IPS DF 4.7 (cell line): ENCODE measurements around the gene LHX6.

Experiments used
- DNase-seq: peaks from one replicate; pipeline ENCODE4 v3.0.0-alpha.2; 2013; ENCODE audit warnings: low spot score; ENCODE audit errors: extremely low read depth

The LHX6 gene

GRCh38 chr9:122192261-122192875 lies 36.4 kb downstream of the LHX6 start:
- DNase-seq: no peak

GRCh38 chr9:122191584-122191983 lies 37.2 kb downstream of the LHX6 start:
- DNase-seq: no peak

DNA sequence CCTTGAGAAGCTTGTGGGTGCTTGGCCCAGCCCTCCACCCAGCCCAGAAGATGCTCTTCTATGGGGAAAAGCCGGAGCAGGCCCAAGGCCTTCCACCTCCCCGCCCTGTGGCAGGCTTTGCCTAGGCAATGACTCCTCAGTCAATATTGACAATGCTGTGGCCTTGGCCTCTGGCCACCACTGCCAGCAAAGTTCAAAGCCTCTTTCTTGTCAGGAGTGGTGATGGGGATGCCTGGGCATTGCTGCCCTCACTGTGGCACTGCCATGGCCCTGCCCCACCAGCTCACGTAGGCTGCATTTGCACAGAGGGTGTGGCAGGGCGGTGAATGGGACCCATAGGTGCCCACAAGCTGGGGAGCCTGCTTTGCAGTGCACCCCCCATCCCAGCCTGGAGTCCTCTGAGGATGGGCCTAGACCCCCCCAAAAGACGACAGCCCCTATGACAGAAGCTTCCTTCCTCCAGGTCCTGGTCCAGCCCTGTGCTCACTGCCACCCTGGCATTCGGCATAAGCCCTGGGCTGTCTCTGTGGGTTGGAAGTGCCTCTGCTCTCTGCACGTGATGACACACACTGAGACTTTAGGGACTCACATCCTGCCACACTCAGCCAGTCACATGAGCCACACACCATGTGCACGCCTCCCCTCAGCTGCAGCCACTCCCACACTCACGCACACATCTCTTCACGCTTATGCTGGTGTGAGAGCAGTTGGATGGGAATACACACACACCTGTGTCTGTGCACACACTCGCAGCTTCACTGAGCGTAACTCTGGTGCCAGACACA lies 38.0 kb downstream of the LHX6 start:
- no peak for DNase-seq

- DNase-seq: no peak
Measured at GRCh38 chr9:122188369-122188768, 40.4 kb downstream of the LHX6 start.

DNA sequence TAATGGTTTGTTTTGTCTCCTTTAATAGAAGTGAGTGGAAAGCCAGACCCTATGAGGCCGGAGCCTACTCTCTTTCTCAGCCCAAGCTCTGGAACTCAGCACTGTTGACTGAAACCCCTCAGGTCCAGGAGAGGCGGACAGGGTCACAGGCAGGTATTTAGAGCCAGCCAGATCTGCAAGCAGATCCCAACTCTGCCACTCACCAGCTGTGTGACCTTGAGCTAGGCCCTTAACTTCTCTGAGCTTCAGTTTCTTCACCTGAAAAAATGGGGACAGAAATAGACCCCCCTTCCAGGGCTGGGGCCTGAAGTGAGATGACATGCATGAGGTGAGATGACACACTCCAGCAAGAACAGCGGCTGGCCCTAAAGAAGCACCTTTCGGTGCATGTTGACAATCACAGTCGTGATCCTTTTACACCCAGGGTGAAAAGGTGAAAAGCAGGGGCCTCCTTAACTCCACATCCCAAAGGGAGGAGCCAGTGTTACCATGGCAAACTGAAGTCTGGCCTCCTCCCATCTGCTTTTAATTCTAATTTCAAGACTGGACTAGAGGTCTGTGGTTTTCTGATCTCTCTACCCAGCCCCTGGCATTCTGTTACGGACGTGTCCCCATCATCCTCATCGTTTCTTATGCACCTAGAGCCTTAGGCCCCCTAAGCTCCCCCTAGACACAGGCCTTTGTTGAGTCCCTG lies 41.8 kb downstream of the LHX6 start:
- DNase-seq: no peak

DNA sequence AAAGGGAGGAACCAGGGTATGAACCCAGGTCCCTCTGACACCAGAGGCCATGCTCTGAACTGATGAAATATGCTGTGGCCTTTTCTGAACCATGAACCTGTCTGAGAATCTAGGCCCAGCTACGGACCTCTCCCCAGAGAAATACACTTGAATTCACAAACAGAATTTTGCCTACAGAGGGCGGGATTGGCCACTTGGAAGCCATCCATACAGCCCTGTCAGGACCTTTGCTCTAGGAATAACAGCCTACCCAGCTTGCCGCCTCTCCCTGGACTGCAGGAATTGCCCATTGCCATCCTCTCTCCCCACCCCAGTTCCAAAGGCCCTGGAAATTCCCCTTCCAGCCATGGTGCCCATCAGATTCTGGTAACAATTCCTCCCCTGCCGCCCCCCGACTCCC lies 42.5 kb downstream of the LHX6 start:
- DNase-seq: no peak

DNA sequence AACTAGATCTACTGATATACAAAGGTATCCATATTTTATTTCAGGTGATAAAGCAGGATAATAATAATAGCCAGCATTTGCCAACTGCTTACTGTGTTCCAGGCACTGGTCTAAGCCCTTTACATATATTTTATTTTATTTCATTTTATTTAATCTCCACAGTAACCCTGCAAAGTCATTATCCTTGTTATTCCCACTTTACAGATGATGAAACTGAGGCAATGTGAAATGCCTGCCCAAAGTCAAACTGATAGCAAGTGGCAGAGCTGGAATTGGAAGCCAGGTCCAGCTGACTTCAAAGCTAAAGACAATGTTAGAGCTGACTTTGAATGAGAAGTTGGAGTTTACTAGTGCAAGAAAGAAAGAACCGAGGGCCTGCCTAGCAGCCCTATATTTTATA lies 44.2 kb downstream of the LHX6 start:
- no peak for DNase-seq

DNA sequence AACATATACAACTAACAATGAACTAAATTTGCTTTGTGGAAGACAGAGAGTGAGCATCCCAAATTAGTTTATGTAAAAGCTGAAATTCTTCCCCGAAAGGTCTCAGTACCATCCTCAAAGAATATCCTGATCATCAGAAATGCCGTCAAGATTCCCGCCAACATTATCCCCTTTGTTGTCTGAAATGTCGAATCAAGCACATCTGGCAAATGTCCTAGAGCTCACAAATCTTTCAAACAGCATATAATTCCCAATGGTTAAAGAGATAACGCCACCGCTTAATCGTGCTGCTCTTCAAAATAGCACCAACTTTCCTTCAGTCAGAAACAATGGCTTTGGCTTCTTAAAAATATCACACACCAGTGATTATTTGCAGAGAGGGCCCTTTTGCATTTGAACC lies 45.3 kb downstream of the LHX6 start:
- no peak for DNase-seq

DNA sequence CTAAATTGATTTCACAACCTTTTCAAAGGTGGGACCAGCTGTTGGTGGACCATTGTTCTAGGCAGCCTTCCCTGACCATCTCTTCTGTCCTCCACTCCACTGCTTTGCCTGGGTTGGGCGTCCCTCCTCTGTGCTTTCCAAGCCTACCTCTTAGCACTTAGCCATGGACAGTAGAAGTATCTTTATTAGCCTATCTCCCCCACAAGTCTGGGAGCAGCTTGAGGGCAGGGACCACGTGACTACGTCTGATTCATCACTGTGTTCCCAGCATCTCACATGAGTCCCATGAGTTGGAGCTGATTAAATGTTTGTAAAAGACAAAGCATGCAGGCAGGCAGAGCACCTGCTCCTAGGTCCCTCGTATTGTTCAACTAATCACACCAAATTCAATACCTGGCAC lies 48.1 kb downstream of the LHX6 start:
- no peak for DNase-seq

GRCh38 chr9:122179690-122180074 lies 49.1 kb downstream of the LHX6 start:
- no peak for DNase-seq

DNA sequence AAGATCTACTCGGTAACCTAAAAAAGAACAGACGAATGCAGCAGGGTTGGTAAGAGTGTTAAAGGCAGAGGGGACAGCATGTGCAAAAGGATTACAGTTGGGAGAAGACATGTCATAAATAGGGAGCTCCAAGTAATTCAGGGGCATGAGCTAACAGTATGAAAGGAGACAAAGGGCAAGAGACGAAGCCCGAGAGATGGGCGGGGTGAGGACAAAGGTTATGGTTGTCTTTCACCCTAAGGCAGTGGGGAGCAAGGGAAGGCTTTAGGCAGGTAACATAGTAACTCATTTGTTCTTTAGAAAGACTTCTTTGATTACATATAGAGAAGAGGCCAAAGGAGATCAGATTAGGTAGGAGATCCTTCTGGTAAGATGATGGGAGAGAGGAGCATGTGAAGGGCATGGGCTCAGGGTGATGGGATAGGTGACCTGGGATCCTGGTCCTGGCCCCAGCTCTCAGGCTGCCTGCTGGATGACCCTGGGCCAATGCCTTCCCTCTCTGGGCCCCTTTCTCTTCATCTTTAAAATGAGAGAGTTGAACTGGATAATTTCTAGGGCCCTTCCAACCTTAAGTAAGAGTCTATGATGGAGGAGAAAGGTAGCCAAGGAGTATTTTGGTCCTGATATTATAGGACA lies 49.6 kb downstream of the LHX6 start:
- DNase-seq: no peak

- no peak for DNase-seq
Measured at GRCh38 chr9:122176916-122177315, 51.8 kb downstream of the LHX6 start.

- no peak for DNase-seq
Measured at GRCh38 chr9:122173670-122174069, 55.1 kb downstream of the LHX6 start.

- no peak for DNase-seq
Measured at GRCh38 chr9:122172131-122172530, 56.6 kb downstream of the LHX6 start.

DNA sequence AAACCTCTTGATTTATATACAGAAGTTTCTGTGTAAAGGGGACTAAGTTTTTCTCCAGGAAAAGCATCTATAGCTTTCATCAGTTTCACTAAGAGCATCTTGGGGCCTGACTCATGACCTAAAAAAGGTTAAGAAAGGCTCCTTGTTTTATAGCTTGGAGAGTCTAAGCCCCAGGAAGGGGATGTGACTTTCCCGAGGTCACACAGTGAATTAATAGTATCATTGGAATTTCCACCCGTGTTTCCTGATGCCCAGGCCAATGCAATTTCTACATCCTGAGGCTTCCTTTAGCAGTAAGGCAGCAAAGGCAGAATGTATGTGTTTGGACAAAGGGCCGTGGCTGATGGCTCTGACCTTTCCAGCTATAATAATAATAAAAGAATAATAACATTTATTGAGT lies 60.4 kb downstream of the LHX6 start:
- no peak for DNase-seq

GRCh38 chr9:122164286-122164685 lies 64.5 kb downstream of the LHX6 start:
- no peak for DNase-seq

DNA sequence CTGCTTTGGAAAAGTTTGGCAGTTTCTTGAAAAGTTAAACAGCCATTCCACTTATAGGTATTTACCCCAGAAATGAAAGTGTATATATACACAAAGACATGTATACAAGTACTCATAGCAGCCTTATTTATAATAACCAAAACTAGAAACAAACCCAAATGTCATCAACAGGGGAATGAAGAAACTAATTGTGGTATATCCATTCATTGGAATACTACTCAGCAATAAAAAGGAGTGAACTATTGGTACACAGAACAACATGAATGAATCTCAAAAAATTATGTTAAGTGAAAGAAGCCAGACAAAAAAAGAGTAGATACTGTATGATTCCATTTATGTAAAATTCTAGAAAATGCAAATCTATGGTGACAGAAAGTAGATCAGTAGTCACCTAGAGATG lies 66.3 kb downstream of the LHX6 start:
- DNase-seq: no peak

- no peak for DNase-seq
Measured at GRCh38 chr9:122159925-122160246, 68.9 kb downstream of the LHX6 start.

GRCh38 chr9:122159026-122159924 lies 69.5 kb downstream of the LHX6 start, which contains the start of the genes MORN5 and NDUFA8:
TSS of gene MORN5 (plus strand) at chr9:122159908. CDS start at chr9:122159973, 65 bp downstream.
TSS of gene NDUFA8 (minus strand) at chr9:122159779. CDS start at chr9:122159677, 102 bp downstream.
- DNase-seq: peak; percentile 95

GRCh38 chr9:122158202-122158601 lies 70.6 kb downstream of the LHX6 start:
- no peak for DNase-seq

DNA sequence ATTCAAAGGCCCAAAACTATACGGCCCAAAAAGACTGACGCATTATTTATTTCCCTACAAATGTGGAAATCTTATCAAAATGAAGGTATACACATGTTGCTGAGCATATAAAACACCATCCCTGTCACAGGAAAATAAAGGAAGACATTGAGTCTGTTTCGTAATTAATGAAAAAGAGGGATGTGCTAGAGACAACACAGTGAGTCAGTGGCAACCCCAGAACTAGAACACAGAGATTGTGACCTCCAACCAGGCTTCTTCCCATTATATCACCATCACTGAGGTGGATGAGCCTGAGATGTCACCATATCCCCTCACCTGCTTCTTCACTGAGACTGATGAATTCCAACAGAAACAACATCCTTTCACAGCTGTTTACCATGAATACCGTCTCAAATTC lies 73.0 kb downstream of the LHX6 start:
- no peak for DNase-seq
